Measurements from ENCODE around the gene INPP4B.

DNA sequence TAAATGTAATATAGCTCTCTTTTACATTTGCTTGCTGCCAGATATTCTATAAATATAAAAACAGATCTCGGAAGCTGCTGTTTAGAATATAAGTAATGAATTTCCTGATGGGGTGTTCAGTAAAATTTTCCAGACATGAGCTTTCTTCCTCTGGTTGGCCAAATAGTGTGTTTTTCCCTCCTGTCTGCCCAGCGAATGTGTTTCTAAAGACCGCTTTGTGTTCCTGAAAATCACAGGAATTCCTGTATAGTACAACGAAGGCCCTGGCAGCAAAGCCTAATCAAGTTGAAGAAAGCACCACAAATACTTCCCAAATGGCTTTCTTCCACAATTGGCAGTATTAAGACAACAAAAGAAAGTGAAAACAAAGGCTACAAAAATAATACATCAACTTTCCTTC, 494.1 kb downstream of the INPP4B start:
- TF ChIP-seq, protein P1, sequence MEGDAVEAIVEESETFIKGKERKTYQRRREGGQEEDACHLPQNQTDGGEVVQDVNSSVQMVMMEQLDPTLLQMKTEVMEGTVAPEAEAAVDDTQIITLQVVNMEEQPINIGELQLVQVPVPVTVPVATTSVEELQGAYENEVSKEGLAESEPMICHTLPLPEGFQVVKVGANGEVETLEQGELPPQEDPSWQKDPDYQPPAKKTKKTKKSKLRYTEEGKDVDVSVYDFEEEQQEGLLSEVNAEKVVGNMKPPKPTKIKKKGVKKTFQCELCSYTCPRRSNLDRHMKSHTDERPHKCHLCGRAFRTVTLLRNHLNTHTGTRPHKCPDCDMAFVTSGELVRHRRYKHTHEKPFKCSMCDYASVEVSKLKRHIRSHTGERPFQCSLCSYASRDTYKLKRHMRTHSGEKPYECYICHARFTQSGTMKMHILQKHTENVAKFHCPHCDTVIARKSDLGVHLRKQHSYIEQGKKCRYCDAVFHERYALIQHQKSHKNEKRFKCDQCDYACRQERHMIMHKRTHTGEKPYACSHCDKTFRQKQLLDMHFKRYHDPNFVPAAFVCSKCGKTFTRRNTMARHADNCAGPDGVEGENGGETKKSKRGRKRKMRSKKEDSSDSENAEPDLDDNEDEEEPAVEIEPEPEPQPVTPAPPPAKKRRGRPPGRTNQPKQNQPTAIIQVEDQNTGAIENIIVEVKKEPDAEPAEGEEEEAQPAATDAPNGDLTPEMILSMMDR (IDR thresholded peaks at IDR 0.05) = no peak
- TF ChIP-seq POLR2A (IDR thresholded peaks at IDR 0.05) = no peak

Measured in uterus (tissue), 2 donors.